CD4-positive, alpha-beta T cell treated with Interleukin-15 for 4 hours (primary cell): ENCODE data around the gene ABCA1.
"Not testable (repeated sequence)": the region's sequence is repeated elsewhere in the genome, so short reads cannot be mapped to it uniquely, and the experiment has no call there.

Source experiments
- DNase-seq: peaks from one replicate; pipeline ENCODE4 v3.0.0-alpha.2; 2020; ENCODE audit warnings: low spot score

ABCA1 gene

DNA sequence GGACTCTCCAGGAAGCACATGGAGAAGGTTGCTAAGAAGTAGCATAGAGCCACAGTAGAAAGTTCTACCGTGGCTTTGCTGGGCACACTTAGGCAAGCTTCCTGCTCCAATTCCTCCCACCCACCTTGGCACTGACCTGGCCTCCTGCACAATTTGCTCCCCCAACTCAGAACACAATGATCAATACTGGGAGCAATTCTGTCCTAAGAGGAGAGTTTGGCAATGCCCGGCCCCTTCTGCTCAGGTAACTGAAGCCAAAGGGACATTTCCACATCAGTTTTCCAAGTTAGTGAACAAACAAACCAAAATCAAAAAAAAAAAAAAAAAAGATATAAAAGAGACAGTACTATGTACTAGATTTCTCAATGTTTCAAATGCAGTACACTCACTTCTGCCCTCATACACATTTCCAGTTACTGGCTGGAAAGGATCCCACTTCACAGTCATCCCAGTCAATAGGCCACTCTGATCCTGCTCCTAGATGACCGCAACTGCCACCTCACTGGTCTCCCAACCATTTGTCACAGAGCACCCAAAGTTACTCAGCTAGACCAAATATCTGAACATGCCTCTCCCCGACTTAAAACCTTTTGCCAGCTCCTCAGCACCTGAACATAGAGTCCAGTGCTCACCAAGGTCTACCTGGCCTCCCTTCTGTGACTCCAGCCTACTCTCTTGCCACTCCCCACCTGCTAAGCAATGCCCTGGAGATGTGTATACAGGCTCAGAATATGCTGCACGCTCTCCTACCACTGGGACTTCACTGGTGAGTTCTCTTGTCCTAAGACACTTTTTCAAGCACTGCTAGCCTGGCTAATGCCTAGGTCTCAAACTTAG, 21.3 kb downstream of the ABCA1 start:
- no peak for DNase-seq

DNA sequence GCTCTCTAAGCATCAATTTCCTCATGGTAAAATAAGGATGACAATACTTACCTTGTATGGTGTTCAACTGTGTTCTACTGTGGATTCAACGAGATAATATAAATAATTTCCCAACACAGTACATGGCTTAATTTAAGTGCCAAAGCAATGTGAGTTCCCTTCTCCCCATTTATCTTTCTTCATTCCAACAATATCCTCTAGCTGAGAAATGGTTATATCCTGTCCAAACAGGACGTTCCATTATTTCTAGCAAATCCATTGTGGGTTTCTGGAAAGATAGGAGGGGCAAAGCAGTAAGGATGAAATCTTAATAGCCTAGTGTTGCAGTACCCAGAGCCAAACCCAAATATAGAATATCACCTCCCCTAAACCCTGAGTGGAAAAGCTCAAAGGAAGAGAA, 22.0 kb downstream of the ABCA1 start:
- no peak for DNase-seq

DNA sequence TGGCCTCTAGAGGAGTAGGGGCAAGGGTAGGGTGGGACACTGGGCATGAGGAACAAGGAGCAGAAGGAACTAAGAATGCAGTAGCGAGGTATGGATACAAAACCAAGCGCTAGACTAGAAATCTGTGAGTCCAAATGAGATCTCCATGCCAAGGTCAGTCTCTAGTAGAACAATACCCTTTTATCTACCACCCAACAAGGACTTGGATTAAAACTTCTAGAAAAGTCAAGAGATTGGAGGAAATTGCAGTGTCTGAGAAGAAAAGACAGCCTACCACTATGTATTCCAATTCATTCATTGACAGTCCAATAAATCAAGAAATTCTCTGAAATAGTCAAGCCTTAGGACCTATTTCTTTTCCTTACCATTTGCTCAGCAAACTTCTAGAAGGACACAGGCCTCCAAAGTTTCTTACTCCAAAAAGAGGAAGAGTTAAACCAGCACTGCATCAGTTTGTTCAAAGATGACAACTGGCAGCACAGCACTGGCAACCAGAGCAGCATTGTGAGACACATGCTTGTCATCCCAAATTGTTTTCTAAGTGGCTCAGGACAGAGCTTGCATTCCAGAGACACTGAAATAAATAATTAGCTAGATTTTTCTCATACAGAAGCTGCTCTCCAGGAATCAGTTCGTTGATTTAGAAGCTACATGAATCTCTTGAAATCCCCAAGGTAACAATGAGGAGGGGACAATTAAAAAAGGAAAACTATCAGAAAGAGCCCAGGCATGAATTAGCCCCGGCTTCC, 22.6 kb downstream of the ABCA1 start:
- no peak for DNase-seq

DNA sequence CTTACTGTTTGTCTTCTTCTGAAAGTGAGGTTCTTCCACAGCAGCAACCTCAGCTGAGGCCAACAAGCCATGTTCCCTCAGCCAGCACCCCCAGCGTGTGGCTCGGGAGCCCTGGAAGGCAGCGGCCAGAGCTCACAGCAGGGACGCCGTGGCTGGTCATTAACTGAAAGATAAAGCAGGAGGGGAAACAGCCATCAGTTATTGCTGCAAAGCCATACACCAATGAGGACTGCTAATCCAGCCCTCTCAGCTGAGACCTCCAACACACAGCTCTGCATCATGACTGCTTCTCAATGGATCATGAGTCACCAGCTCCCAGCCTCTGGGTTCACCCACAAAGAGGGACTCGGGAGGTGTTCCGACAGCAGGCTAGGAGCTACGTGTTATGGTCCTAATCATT, 24.3 kb downstream of the ABCA1 start:
- DNase-seq: no peak

DNA sequence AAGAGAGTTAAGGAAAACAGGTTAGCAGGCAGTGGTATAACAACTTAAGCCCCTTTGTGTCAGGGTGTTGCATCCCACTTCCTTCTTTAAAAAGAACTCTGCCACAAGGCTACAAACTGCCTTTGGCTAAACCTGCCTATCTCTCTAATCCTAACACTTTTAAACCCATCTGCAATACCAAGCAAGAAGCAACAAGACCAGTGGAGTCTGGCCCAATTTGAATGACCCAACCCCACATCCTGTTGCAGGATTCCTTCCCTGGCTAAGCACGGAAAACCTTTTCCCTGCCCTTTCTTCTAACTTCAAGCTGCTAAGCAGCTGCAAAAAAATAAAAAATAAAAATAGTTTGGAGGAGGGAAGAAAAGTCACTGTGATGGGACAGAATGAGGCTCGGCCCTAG, 27.1 kb downstream of the ABCA1 start:
- no peak for DNase-seq

DNA sequence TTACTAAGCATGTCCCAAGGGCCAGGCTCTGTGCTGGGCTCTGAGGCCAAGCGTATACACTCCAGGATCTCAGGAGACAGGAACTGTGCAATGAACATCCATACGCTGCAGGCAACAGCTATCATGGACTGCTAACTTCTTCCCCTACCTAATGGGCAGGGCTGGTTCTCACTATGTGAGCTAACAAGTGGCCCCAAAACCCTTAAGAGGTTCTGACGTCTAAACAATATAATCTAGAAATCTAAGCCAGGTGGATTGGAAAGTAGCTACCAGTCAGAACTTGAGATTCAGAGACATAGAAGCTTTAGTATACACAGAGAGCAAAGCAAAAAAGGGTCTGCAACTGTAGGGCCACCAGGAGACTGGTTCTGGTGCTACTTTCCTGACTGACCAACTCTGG, 27.6 kb downstream of the ABCA1 start:
- no peak for DNase-seq

DNA sequence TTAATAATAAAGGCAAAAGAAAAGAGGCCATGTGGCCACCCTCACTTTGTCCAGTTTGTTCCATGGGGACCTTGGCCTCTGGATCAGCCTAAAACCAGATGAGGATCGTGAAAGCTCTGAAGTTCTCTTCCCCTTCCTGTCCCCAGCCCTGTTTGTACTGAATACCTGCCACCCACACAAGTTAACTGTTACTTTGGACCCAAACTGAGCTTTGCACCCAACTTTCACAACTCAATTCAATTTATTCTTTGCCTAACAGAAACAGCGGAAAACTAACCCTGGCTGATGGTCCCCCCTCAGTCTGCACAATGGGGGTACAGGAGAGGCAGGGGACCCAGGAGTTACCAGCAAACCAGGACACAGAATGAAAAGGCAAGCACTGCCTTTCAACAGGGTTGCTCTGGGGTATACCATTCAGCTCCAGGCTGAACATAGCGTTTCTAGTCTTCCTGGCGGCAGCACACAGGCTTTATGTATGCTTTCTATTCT, 28.2 kb downstream of the ABCA1 start:
- DNase-seq: no peak

DNA sequence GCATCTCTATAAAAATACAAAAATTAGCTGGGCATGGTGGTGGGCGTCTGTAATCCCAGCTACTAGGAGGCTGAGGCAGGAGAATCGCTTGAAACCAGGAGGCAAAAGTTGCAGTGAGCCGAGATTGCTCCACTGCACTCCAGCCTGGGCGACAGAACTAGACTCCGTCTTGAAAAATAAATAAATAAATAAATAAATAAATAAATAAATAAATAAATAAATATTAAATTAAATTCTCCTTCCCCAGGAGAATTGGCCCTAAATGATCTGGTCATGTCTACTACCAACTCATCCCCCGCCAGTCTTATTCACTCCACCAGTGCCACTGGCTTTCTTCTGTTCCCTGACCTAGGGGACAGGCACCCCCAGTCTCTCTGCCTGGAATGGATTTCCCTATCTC, 29.6 kb downstream of the ABCA1 start:
- not testable (repeated sequence) for DNase-seq

DNA sequence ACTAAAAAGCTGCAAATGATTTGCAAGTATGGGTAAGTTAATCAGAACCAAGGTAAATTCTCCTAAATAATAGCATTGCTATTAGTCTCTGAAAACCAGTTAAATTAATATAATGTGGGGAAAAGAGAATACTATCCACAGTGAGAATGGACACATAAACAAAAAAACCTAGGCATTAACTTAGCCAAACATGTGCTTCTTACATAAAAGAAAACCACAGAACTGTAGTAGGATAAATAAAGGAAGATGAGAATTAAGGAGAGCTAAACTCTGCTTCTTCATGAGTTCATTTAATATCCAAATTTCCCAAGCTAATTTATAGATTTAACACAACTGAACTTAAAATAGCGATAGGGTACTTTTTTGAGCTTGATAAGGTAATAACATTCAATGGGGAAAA, 31.8 kb downstream of the ABCA1 start:
- DNase-seq: no peak

DNA sequence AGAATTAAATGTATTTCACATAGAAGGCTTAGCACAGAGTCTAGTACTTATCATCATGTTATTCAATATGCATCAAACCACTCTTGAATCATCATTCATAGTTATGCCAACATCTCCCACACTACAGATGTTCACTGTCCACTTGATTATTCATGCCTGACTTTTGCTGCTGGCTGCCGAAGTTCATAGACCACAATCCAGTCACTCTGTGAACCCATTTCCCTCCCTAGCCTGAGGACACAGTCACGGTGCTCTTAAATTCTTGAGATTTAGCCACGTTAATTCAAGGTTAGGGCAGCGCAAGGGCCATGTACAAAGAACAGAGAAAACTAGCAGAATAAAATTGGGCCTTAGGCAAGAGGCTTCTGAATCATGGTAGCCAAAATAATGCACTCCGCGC, 32.4 kb downstream of the ABCA1 start:
- no peak for DNase-seq

DNA sequence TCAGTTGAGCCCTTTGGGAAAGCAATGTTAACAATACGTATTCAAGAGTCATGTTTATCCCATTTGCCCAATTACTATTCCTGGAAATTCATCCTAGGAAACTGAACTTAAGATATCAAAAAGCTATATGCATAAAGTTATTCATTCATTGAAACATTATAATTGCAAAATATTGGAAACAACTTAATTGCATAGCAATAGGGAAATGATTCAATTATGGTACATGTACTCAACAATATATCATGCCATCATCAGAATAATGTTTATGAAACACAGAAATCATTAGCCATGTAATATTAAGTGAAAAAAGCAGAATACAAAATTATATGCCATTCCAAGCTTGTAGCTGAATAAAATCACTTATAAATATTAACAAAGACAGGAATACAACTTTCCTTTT, 35.3 kb downstream of the ABCA1 start:
- no peak for DNase-seq

DNA sequence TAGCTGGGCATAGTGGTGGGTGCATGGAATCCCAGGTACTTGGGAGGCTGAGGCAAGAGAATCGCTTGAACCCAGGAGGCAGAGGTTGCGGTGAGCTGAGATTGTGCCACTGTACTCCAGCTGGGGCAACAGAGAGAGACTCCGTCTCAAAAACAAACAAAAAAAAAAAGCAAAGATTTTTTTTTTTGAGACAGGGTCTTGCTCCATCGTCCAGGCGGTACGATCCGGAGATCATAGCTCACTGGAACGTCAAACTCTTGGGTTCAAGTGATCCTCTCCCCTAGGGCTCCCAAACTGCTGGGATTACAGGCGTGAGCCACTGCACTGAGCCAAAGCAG, 37.6 kb downstream of the ABCA1 start:
- DNase-seq: no peak

DNA sequence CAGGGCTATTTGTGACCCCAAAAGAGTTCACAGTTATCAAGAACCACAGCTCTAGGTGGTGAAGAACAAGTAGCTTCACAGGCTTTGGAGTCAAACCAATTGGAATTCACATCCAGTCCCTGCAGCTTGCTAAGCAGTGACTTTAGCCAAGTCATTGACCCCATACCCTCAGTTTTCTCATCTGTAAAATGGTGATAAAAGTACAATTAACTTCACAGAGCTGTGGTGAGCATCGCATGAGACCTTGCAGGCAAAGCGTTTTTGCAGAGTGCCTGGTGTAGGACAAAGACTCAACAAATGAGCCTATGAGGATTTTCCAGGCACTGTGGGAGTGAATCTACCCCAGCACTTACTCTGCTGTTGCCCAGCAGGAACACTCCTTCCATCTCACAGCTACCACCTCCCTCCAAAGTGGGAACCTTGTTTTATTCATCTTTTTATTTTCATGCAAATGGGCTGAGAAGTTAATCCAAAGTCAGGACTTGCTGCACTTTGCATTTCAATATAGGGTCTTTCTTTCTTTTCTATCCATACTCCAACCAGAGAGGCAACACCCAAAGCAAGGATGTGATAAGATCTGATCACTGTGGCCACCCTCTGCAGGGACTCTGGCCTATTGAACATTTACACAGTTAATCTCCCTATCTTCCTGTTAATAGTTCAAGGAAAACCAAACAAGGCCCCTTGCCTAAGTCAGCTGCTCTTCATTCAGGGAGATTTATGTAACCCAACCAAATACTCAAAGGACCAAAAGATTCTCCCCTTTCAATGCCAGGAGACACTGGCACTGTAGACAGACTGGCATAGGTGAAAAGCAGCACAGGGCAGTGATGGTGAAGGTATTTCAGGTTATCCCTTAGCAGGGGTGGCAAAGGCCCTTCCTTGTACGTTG, 41.9 kb downstream of the ABCA1 start:
- no peak for DNase-seq

DNA sequence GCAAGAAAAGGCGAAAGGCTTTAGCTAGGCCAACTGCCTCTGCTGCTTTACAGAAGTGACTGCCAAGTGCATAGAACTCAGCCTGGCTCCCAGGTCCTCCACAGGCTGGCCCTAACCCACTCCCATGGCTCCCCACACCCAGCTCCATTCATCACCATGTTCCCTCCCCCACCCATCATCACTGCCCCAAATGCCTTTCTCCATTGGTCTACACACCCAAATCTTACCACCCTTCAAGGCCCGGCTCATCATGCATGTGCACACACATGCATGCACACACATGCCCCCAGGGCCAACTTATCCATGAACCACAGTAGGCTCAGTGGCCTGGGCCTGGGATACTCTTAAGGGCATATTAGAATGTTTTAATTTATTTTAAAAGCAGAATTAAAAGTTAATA, 44.8 kb downstream of the ABCA1 start:
- no peak for DNase-seq

DNA sequence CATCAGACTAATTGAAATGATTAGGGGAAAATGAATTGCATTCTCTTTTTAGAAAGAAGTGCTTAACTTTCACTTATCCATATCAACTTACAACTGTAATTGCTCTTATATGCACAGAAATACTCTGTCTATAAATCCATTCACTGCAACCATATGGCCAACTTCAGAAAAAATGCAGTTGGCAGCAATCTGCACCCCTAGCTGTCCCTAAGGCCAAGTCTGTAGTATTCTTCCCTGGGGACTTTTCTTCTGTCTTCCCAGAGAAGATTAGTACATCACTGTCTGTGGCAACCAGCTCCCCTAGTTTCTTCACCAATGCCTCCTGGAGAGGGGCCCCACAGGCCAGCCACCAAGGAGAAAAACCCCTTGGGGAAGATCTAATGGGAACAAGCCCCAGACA, 45.4 kb downstream of the ABCA1 start:
- DNase-seq: no peak

DNA sequence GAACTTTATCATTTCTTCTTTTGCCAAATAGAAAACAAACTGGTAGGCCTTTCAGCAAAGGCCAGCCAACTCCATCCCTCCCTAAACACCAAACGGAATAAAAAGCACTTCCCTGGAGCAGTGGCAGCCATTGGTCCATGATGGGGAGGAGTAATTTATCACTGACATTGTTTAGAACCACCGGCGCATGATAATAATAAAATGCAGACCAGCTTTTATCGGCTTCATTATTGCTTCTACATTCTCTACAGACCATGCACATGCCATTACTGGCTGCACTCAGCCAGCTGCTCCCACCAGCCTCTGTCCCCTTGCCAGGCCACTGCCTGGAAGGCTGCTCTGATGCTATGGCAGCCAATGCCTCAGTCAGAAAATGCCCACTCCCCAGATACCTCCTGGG, 45.9 kb downstream of the ABCA1 start:
- DNase-seq: no peak

DNA sequence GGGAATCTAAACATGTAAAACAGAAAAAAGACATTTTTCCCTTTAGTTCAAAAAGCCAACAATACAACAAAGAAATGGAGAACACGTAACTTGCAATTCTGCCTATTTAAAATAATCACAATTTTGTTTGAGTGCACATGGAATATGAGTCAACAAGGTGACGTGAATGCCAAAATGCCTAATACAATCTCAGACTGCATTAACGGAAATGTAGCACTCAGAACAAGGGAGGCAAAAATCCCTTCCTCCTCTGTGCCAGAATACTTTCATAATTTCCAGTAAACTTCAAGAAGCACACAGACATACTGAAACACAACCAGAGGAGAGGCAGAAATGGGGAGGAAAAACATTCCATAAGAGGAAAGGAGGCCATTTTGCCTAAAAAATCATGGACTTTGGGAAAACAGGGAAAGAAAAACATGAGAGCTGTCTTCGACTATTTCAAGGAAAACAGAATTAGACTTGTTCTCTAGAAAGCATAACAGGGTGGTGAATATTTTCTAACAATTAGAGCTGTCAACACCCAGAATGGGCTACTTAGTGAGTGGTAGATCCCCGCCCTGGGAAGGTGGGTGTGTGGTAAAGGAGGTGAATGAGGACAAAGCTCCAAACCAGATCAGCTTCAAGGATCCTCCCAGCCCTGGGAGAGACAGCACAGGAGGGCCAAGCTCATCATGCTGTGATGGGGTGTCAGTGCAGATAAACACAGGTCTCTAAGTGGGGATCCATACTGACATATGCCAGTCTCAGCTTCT, 48.2 kb downstream of the ABCA1 start:
- no peak for DNase-seq

DNA sequence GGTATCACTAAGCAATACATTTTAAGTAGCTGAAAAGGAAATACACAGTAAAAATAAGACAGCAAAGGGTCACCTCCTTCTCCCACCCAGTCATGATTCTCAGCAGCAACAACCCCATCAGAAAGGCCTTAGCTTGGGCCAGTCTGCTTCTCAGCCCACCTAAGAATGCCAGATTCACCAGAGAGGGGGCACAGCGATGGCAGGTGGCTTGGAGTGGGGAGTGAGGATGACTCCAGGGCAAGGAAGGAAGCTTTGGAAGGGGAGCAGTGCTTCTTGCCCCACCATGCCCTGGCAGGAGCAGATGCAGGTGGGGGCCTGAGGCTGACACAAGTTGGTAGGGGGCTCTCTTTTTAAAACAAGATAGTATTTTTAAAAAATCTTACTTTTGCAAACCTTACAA, 51.4 kb downstream of the ABCA1 start:
- no peak for DNase-seq

DNA sequence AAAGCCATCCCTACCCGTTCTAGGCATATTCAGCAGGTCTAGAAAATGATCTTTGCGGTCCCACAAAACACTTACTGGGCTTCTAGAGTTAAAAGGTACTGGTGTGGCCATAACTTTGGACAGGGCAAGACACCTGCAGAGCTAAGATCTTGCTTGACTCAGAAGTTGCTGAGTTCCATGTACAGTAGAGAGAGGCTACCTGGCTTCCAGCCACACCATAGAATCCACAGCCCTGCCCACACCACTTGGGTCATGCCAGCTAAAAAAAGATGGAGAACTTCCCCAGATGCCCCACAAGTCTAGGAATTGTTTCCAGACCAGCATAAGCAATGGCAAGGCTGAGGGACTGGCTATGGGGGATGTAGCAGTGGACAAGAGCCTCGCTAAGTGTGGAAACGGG, 52.1 kb downstream of the ABCA1 start:
- DNase-seq: no peak

DNA sequence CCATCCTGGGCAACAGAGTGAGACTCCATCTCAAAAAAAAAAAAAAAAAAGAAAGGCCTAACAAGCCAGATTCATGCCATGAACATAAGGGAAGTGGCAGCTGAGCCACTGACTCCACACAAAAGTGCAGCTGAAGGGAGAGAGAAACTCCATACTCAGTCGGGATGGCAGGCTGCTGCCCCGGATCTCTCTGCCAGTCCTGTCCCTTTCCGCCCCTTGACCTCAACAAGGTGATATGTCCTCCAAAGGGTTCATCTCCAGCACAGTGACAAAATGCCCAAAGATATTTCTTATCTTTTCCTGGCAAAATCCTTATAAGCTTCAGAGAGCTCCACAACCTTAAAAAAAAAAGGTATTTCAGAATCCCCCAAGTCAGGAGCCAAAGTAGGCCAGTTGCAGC, 52.6 kb downstream of the ABCA1 start:
- no peak for DNase-seq

DNA sequence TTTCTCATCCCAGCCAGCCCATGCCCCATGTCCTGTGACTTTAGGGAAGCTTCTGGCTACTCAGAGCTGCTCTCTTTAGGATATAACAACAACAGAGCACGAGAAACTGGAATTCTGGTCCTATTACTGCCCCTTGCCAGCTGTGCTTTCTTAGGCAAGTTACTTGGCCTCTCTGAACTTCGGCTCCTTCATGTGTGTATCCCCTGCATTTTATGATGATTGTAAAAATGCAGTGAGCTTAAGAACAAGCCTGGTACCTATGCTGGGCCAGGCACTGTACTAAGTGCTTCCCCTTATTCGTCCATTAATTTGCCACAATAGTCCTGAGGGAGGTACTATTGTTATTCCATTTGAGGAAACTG, 54.5 kb downstream of the ABCA1 start:
- no peak for DNase-seq
